Lung (tissue), 12 donors: ENCODE results near the gene TNFRSF19. TPM values are rescaled to one million over a fixed set of nuclear protein-coding genes. Genes with fewer than 3 reads are reported as not detected.

Experiments used
- ATAC-seq: fragments of 200-7000 bp; cut with Tn5 transposase; one replicate; pipeline ENCODE4 v1.9.1; 2020; ENCODE audit warnings: moderate number of reproducible peaks; ENCODE audit not compliant: insufficient read depth, low FRiP score
- DNase-seq, 3 donors: peaks; one replicate each; pipeline ENCODE4 v3.0.0-alpha.2; 2013 to 2017
- H3K27ac ChIP-seq, 2 donors: one replicate each; pipeline ENCODE4 v1.5.1; 2013; ENCODE audit warnings: mild to moderate bottlenecking in 2 of 2, moderate library complexity in 2 of 2, control low read depth in 1 of 2, inconsistent platforms in 1 of 2, low read depth in 1 of 2, low read length in 1 of 2
- H3K27me3 ChIP-seq, 3 donors: one replicate each; pipeline ENCODE4 v1.5.1; 2013; ENCODE audit warnings: low read length in 2 of 3; ENCODE audit not compliant: control insufficient read depth in 3 of 3, insufficient read depth in 3 of 3
- H3K36me3 ChIP-seq, 4 donors: one replicate each; pipeline ENCODE4 v1.5.1; 2013; ENCODE audit warnings: low read length in 4 of 4, mild to moderate bottlenecking in 1 of 4, moderate library complexity in 1 of 4; ENCODE audit not compliant: control insufficient read depth in 4 of 4, insufficient read depth in 4 of 4
- H3K4me1 ChIP-seq, 5 donors: one replicate each; pipeline ENCODE4 v1.5.1; 2013; ENCODE audit warnings: low read length in 5 of 5, mild to moderate bottlenecking in 2 of 5, moderate library complexity in 1 of 5; ENCODE audit not compliant: control insufficient read depth in 5 of 5, insufficient read depth in 5 of 5
- H3K4me3 ChIP-seq: one replicate; pipeline ENCODE4 v1.5.1; 2013; ENCODE audit warnings: mild to moderate bottlenecking, control low read depth, moderate library complexity
- H3K9ac ChIP-seq, 2 donors: one replicate each; pipeline ENCODE4 v1.5.1; 2013; ENCODE audit warnings: low read length in 2 of 2, control low read depth in 1 of 2; ENCODE audit not compliant: insufficient read depth in 1 of 2
- H3K9me3 ChIP-seq, 4 donors: one replicate each; pipeline ENCODE4 v1.5.1; 2013; ENCODE audit warnings: low read length in 3 of 4, mild to moderate bottlenecking in 1 of 4, moderate library complexity in 1 of 4; ENCODE audit not compliant: control insufficient read depth in 4 of 4, insufficient read depth in 3 of 4
- CTCF ChIP-seq: IDR thresholded peaks from 2 replicates; pipeline ENCODE4 v1.5.1; 2012; ENCODE audit warnings: mild to moderate bottlenecking; ENCODE audit errors: control extremely low read depth, extremely low read depth
- WGBS, 2 donors: extraction: QIAGEN DNeasy Blood & Tissue Kit; methylation state at CpG; one replicate each; pipeline ENCODE4 v1.1.7; 2013; 5-methylcytosine and 5-hydroxymethylcytosine counted together
- polyA plus RNA-seq, 2 donors: library from polyadenylated mRNA; stranded (reverse); fragments of 200-250 nt; gene quantifications; one replicate each; pipeline ENCODE4 v1.2.1, GENCODE V29; 2013
- total RNA-seq, 2 donors: library from RNA; depleted of rRNA in 1 of 2; stranded (reverse); fragments of >200 nt in 1 of 2; gene quantifications; one replicate each; pipeline ENCODE4 v1.2.1, GENCODE V29; 2014 to 2021
- donor health status: control.
- donor health status: control.
- donor health status: Bipolar disorder and iron deficiency.
- donor health status: healthy.
- donor health status: DM: yes; HTN: yes; CAD: no.

The TNFRSF19 gene
- total and polyA plus RNA-seq, 4 donors, result 9.5 to 68.0 (median 34.7) TPM

GRCh38 chr13:23672616-23673015, 102.4 kb downstream of the TNFRSF19 start:
- DNase-seq (peak; percentile 48 to 69 (median 53)), ATAC-seq (no peak)
- Histone ChIP-seq H3K27me3 (no peaks in the 10 kb centered on the region), H3K9ac (no peak overlapping the region), H3K4me1 (peaks cover 0 to 60% (median 5%) of the 10 kb centered on the region in 5 donors), H3K36me3 (peaks cover 0 to 46% (median 14%) of the 10 kb centered on the region in 4 donors), H3K9me3 (no peaks in the 10 kb centered on the region), H3K4me3 (no peak overlapping the region), H3K27ac (peak overlapping the region in 1 of 2 donors; percentile 46)
- 45 to 58% methylated on average over 4 of the region's 4 CpGs for WGBS, 2 donors
- no peak for TF ChIP-seq CTCF

- no peaks in the 10 kb centered on the region for H3K27me3 ChIP-seq
- peaks cover 0 to 40% (median 14%) of the 10 kb centered on the region in 4 donors for H3K36me3 ChIP-seq
- DNase-seq (peak; percentile 84 to 97 (median 96)), ATAC-seq (no peak)
- no peak overlapping the region for H3K4me3 ChIP-seq
- peaks cover 0 to 60% (median 5%) of the 10 kb centered on the region in 5 donors for H3K4me1 ChIP-seq
- WGBS, 2 donors, result 64 to 81% methylated on average over 4 of the region's 4 CpGs
- H3K9me3 ChIP-seq, result no peaks in the 10 kb centered on the region
- no peak overlapping the region for H3K9ac ChIP-seq
- peak overlapping the region in 1 of 2 donors; percentile 36 for H3K27ac ChIP-seq
- no peak for TF ChIP-seq CTCF
Observed at GRCh38 chr13:23673354-23673753, 103.1 kb downstream of the TNFRSF19 start.

GRCh38 chr13:23673867-23674605, 103.8 kb downstream of the TNFRSF19 start:
- ATAC-seq (no peak), DNase-seq (peak in 2 of 3 donors; percentile 46 to 60)
- H3K27me3 ChIP-seq, result no peaks in the 10 kb centered on the region
- H3K27ac ChIP-seq, result peak overlapping the region in 1 of 2 donors; percentile 36
- H3K4me1 ChIP-seq, result peaks cover 0 to 60% (median 5%) of the 10 kb centered on the region in 5 donors
- peak overlapping the region in 1 of 2 donors; percentile 26 for H3K9ac ChIP-seq
- peaks cover 0 to 33% (median 13%) of the 10 kb centered on the region in 4 donors for H3K36me3 ChIP-seq
- no peaks in the 10 kb centered on the region for H3K9me3 ChIP-seq
- no peak overlapping the region for H3K4me3 ChIP-seq
- no peak for TF ChIP-seq CTCF
- WGBS, 2 donors, result 87 to 94% methylated on average over 8 of the region's 8 CpGs
